Immature natural killer cell (primary cell): Measurements from ENCODE around the gene RNF19B. TPM values are rescaled to one million over a fixed set of nuclear protein-coding genes. Genes with fewer than 3 reads are reported as not detected.

Experiments used
- DNase-seq, 3 donors: peaks; one replicate each; pipeline ENCODE4 v3.0.0; 2022; ENCODE audit warnings: mixed read lengths in 1 of 3
- H3K27ac Mint-ChIP-seq, 6 donors: one replicate each; pipeline ENCODE4 v1.8.0; 2020; ENCODE audit warnings: mixed read lengths in 6 of 6, mild to moderate bottlenecking in 5 of 6, inconsistent platforms in 4 of 6, moderate library complexity in 3 of 6
- H3K27me3 Mint-ChIP-seq, 3 donors: one replicate each; pipeline ENCODE4 v1.8.0; 2020 to 2021; ENCODE audit warnings: low read depth in 3 of 3, mild to moderate bottlenecking in 3 of 3, mixed read lengths in 3 of 3, moderate library complexity in 3 of 3, inconsistent platforms in 1 of 3
- H3K36me3 Mint-ChIP-seq, 3 donors: one replicate each; pipeline ENCODE4 v1.8.0; 2020; ENCODE audit warnings: mixed read lengths in 3 of 3, inconsistent platforms in 2 of 3, mild to moderate bottlenecking in 2 of 3
- H3K4me1 Mint-ChIP-seq, 2 donors: one replicate each; pipeline ENCODE4 v1.8.0; 2020; ENCODE audit warnings: inconsistent platforms in 2 of 2, mild to moderate bottlenecking in 2 of 2, mixed read lengths in 2 of 2, moderate library complexity in 1 of 2
- H3K4me3 Mint-ChIP-seq, 5 donors: one replicate each; pipeline ENCODE4 v1.8.0; 2020; ENCODE audit warnings: mild to moderate bottlenecking in 5 of 5, mixed read lengths in 5 of 5, inconsistent platforms in 3 of 5, moderate library complexity in 3 of 5
- H3K9me3 Mint-ChIP-seq, 6 donors: one replicate each; pipeline ENCODE4 v1.8.0; 2020; ENCODE audit warnings: mild to moderate bottlenecking in 6 of 6, mixed read lengths in 6 of 6, inconsistent platforms in 4 of 6, moderate library complexity in 3 of 6
- polyA plus RNA-seq, 3 donors: library from polyadenylated mRNA; unstranded; fragments of 300-500 nt; fragmentation: Illumina TruSeq; gene quantifications; one replicate each; pipeline ENCODE4 v1.2.3, GENCODE V29; 2021

Gene RNF19B
- polyA plus RNA-seq, 3 donors from 2014 or later: 1.0 to 3.2 (median 2.8) TPM

GRCh38 chr1:32969566-32969965 lies 5.0 kb upstream of the RNF19B start:
- peaks cover 12 to 15% of the 10 kb centered on the region in 2 donors for H3K4me1 Mint-ChIP-seq
- no peak overlapping the region for H3K4me3 Mint-ChIP-seq
- H3K27ac Mint-ChIP-seq: no peak overlapping the region
- H3K36me3 Mint-ChIP-seq: peaks cover 4 to 13% (median 6%) of the 10 kb centered on the region in 3 donors
- peaks cover 11 to 22% (median 21%) of the 10 kb centered on the region in 3 donors for H3K27me3 Mint-ChIP-seq
- H3K9me3 Mint-ChIP-seq: no peaks in the 10 kb centered on the region
- no peak for DNase-seq

GRCh38 chr1:32967888-32968568 lies 3.4 kb upstream of the RNF19B start:
- H3K4me3 Mint-ChIP-seq: no peak overlapping the region
- H3K4me1 Mint-ChIP-seq: peaks cover 15 to 24% of the 10 kb centered on the region in 2 donors
- H3K27ac Mint-ChIP-seq: no peak overlapping the region
- peaks cover 11 to 27% (median 23%) of the 10 kb centered on the region in 3 donors for H3K27me3 Mint-ChIP-seq
- peaks cover 4 to 13% (median 6%) of the 10 kb centered on the region in 3 donors for H3K36me3 Mint-ChIP-seq
- no peaks in the 10 kb centered on the region for H3K9me3 Mint-ChIP-seq
- no peak for DNase-seq

- no peak overlapping the region for H3K27ac Mint-ChIP-seq
- H3K4me3 Mint-ChIP-seq: peak overlapping the region in 2 of 5 donors; percentile 6 to 18
- no peaks in the 10 kb centered on the region for H3K9me3 Mint-ChIP-seq
- H3K27me3 Mint-ChIP-seq: peaks cover 3 to 21% (median 19%) of the 10 kb centered on the region in 3 donors
- H3K36me3 Mint-ChIP-seq: peaks cover under 1 to 9% (median 4%) of the 10 kb centered on the region in 3 donors
- no peak for DNase-seq
- H3K4me1 Mint-ChIP-seq: peaks cover 20 to 27% of the 10 kb centered on the region in 2 donors
These were observed 2.3 kb upstream of the RNF19B start for GRCh38 chr1:32966900-32967299.

GRCh38 chr1:32965251-32965747 lies 690 bp upstream of the RNF19B start:
- DNase-seq: no peak
- Mint-ChIP-seq H3K27ac (peak overlapping the region; percentile 88 to 97 (median 95)), H3K4me1 (peaks cover 33 to 43% of the 10 kb centered on the region in 2 donors), H3K4me3 (peak overlapping the region; percentile 87 to 93 (median 91)), H3K9me3 (no peaks in the 10 kb centered on the region), H3K36me3 (peaks cover 0 to 4% (median 3%) of the 10 kb centered on the region in 3 donors), H3K27me3 (peaks cover 2 to 13% (median 9%) of the 10 kb centered on the region in 3 donors)

- peak; percentile 77 to 79 (median 78) for DNase-seq
- Mint-ChIP-seq H3K9me3 (no peaks in the 10 kb centered on the region), H3K36me3 (peaks cover 0 to 4% (median 0%) of the 10 kb centered on the region in 3 donors), H3K27ac (peak overlapping the region; percentile 80 to 91 (median 89)), H3K4me3 (peak overlapping the region; percentile 80 to 92 (median 88)), H3K27me3 (peaks cover 0 to 13% (median 9%) of the 10 kb centered on the region in 3 donors), H3K4me1 (peaks cover 36 to 54% of the 10 kb centered on the region in 2 donors)
These were observed 706 bp downstream of the RNF19B start for GRCh38 chr1:32963746-32964460.

- Mint-ChIP-seq H3K4me1 (peaks cover 42 to 68% of the 10 kb centered on the region in 2 donors), H3K36me3 (no peaks in the 10 kb centered on the region), H3K27ac (peak overlapping the region; percentile 47 to 89 (median 78)), H3K4me3 (peak overlapping the region; percentile 80 to 92 (median 88)), H3K27me3 (peaks cover 0 to 10% (median 9%) of the 10 kb centered on the region in 3 donors), H3K9me3 (no peaks in the 10 kb centered on the region)
- peak; percentile 50 to 55 (median 53) for DNase-seq
These were observed 2.2 kb downstream of the RNF19B start for GRCh38 chr1:32962248-32962896.

GRCh38 chr1:32960819-32961355 lies 3.7 kb downstream of the RNF19B start:
- Mint-ChIP-seq H3K4me3 (peak overlapping the region in 3 of 5 donors; percentile 11 to 60 (median 50)), H3K27ac (peak overlapping the region in 5 of 6 donors; percentile 37 to 75 (median 61)), H3K36me3 (no peaks in the 10 kb centered on the region), H3K27me3 (peaks cover 0 to 10% (median 9%) of the 10 kb centered on the region in 3 donors), H3K9me3 (no peaks in the 10 kb centered on the region), H3K4me1 (peaks cover 47 to 78% of the 10 kb centered on the region in 2 donors)
- no peak for DNase-seq

GRCh38 chr1:32960342-32960741 lies 4.3 kb downstream of the RNF19B start:
- no peaks in the 10 kb centered on the region for H3K36me3 Mint-ChIP-seq
- H3K4me1 Mint-ChIP-seq: peaks cover 50 to 81% of the 10 kb centered on the region in 2 donors
- H3K27ac Mint-ChIP-seq: peak overlapping the region; percentile 24 to 70 (median 50)
- H3K27me3 Mint-ChIP-seq: peaks cover 0 to 10% (median 9%) of the 10 kb centered on the region in 3 donors
- no peak for DNase-seq
- no peaks in the 10 kb centered on the region for H3K9me3 Mint-ChIP-seq
- H3K4me3 Mint-ChIP-seq: peak overlapping the region in 1 of 5 donors; percentile 47

GRCh38 chr1:32958827-32959226 lies 5.8 kb downstream of the RNF19B start:
- no peaks in the 10 kb centered on the region for H3K9me3 Mint-ChIP-seq

GRCh38 chr1:32957017-32957416 lies 7.6 kb downstream of the RNF19B start:
- peaks cover 45 to 75% of the 10 kb centered on the region in 2 donors for H3K4me1 Mint-ChIP-seq
- peak overlapping the region in 2 of 6 donors; percentile 2 to 3 for H3K27ac Mint-ChIP-seq
- no peak overlapping the region for H3K4me3 Mint-ChIP-seq
- peaks cover 0 to 6% (median 4%) of the 10 kb centered on the region in 3 donors for H3K36me3 Mint-ChIP-seq
- no peaks in the 10 kb centered on the region for H3K27me3 Mint-ChIP-seq
- DNase-seq: no peak
- H3K9me3 Mint-ChIP-seq: no peaks in the 10 kb centered on the region

More at GRCh38 chr1:32958827-32959226, 5.8 kb downstream of the RNF19B start:
- Mint-ChIP-seq H3K27ac (peak overlapping the region in 1 of 6 donors; percentile 58), H3K4me3 (no peak overlapping the region), H3K27me3 (peaks cover 0 to 6% (median 5%) of the 10 kb centered on the region in 3 donors), H3K36me3 (peaks cover 0 to 6% (median 0%) of the 10 kb centered on the region in 3 donors), H3K4me1 (peaks cover 53 to 83% of the 10 kb centered on the region in 2 donors)
- no peak for DNase-seq

GRCh38 chr1:32954168-32954567 lies 10.4 kb downstream of the RNF19B start:
- Mint-ChIP-seq H3K4me1 (peaks cover 32 to 65% of the 10 kb centered on the region in 2 donors), H3K9me3 (no peaks in the 10 kb centered on the region), H3K36me3 (peaks cover 0 to 6% (median 4%) of the 10 kb centered on the region in 3 donors), H3K27me3 (peaks cover 0 to 3% (median 0%) of the 10 kb centered on the region in 3 donors), H3K27ac (no peak overlapping the region), H3K4me3 (no peak overlapping the region)
- DNase-seq: no peak

- peaks cover 0 to 3% (median 0%) of the 10 kb centered on the region in 3 donors for H3K27me3 Mint-ChIP-seq
- no peaks in the 10 kb centered on the region for H3K9me3 Mint-ChIP-seq
- H3K36me3 Mint-ChIP-seq: peaks cover 0 to 6% (median 4%) of the 10 kb centered on the region in 3 donors
- no peak for DNase-seq
- H3K4me3 Mint-ChIP-seq: peak overlapping the region in 1 of 5 donors; percentile 38
- H3K4me1 Mint-ChIP-seq: peaks cover 31 to 65% of the 10 kb centered on the region in 2 donors
- H3K27ac Mint-ChIP-seq: peak overlapping the region in 1 of 6 donors; percentile 32
These were observed 11.1 kb downstream of the RNF19B start for GRCh38 chr1:32953495-32953894.

- no peak for DNase-seq
- Mint-ChIP-seq H3K36me3 (peaks cover 8 to 25% (median 15%) of the 10 kb centered on the region in 3 donors), H3K27me3 (peaks cover 0 to 4% (median 0%) of the 10 kb centered on the region in 3 donors), H3K27ac (peak overlapping the region in 1 of 6 donors; percentile 53), H3K4me1 (peaks cover 12 to 44% of the 10 kb centered on the region in 2 donors), H3K4me3 (no peak overlapping the region), H3K9me3 (no peaks in the 10 kb centered on the region)
These were observed 15.1 kb downstream of the RNF19B start for GRCh38 chr1:32949519-32949918.
